ENCODE results near the gene SERINC5. TPM values are rescaled to one million over a fixed set of nuclear protein-coding genes. Genes with fewer than 3 reads are reported as not detected.

Gene SERINC5
- total and polyA plus RNA-seq, 2 of the 4 experiments (the other 2 are of a cell fraction), result 5.0 to 8.1 TPM

DNA sequence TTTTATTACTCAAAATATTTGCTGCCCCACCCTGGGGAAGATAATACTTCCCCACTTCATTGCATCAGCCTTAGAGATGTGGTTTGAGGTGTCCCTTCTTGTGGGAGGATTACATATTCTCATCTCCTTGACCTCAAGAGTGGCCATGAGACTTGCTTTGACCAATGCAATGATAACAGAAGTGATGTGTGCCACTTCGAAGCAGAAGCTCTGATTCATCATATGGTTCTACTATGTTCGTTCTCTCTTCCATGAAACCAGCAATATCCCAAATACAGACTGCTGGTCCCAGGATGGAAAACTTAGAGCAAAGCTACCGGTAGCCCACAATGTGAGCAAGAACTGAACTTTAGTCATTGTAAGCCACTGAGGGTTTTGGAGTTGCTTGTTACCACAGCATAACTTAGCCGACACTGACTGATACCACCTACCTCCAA lies 128.7 kb downstream of the SERINC5 start:
- Histone ChIP-seq H3K4me2 (ENCODE audit: low read depth, low read length) (no peak overlapping the region), H3K9me3 (ENCODE audit: control insufficient read depth, insufficient read depth, low read length) (no peaks in the 10 kb centered on the region; the same call in 1 of the 2 replicates), H2AK5ac (ENCODE audit: low read depth, low read length) (no peak overlapping the region), H2BK15ac (ENCODE audit: low read depth, low read length) (no peak overlapping the region), H3K56ac (ENCODE audit: extremely low read depth, insufficient read depth, low read length) (no peak overlapping the region), H3K79me1 (ENCODE audit: low read depth in 1 of 2, low read length in 2 of 2) (no peaks in the 10 kb centered on the region), H2AK9ac (replicated peaks; ENCODE audit: low read depth, low read length, poor library complexity) (no peak overlapping the region), H2BK5ac (ENCODE audit: low read depth, low read length, poor library complexity, severe bottlenecking) (no peak overlapping the region), H3K4me3 (ENCODE audit: insufficient read depth, low read depth, low read length) (no peak overlapping the region), H3K18ac (ENCODE audit: low read depth, low read length) (no peak overlapping the region), H3K14ac (replicated peaks; ENCODE audit: low read depth, low read length) (no peak overlapping the region), H3K4ac (ENCODE audit: low read depth, low read length) (no peak overlapping the region), H4K20me1 (ENCODE audit: insufficient read depth, low read length) (no peaks in the 10 kb centered on the region), H3K27me3 (ENCODE audit: control insufficient read depth, insufficient read depth, low read length) (peaks cover 4% of the 10 kb centered on the region; the same call in 1 of the 2 replicates), H4K91ac (ENCODE audit: insufficient read depth, low read depth, low read length) (no peak overlapping the region), H3K36me3 (ENCODE audit: control insufficient read depth, insufficient read depth, low read length) (no peaks in the 10 kb centered on the region), H4K8ac (ENCODE audit: low read depth in 2 of 2, low read length in 2 of 2) (no peak overlapping the region), H2BK20ac (ENCODE audit: low read depth, low read length) (no peak overlapping the region), H3K9ac (ENCODE audit: low read depth, low read length) (no peak overlapping the region), H3K23ac (ENCODE audit: low read depth, low read length) (no peak overlapping the region), H3K4me1 (ENCODE audit: control insufficient read depth, insufficient read depth, low read length) (no peaks in the 10 kb centered on the region), H3K27ac (ENCODE audit: insufficient read depth, low read length) (no peak overlapping the region), H3K9me1 (ENCODE audit: insufficient read depth, low read length) (no peaks in the 10 kb centered on the region), H2AFZ (replicated peaks; ENCODE audit: low read length, poor library complexity) (no peak overlapping the region), H2BK120ac (ENCODE audit: low read depth, low read length) (no peak overlapping the region), H4K5ac (ENCODE audit: low read depth, low read length) (no peak overlapping the region)
- no TSS peak for BruUV-seq (replicated peaks)
- no peak for ATAC-seq (ENCODE audit: low read depth)
- WGBS, 2 experiments (ENCODE audit: extremely low coverage in 2 of 2, insufficient read length in 1 of 2), result no CpG with 5 or more reads among the region's 4 CpGs
- TF ChIP-seq RFX5 (IDR thresholded peaks at IDR 0.05; ENCODE audit: low read depth, low read length), result no peak
- in situ Hi-C loops (cut with MboI; ENCODE audit: low sequenced_read_pairs), result no loop called here
- CTCF ChIA-PET, result no interaction called here
- dilution Hi-C loops (cut with HindIII; ENCODE audit: low sequenced_read_pairs, unreplicated experiment), result no loop called here
- no peak for DNase-seq
- intact Hi-C loops (cut with micrococcal nuclease), result no loop called here
- POLR2A ChIA-PET (ENCODE audit: unreplicated experiment), result no interaction called here
